D721Med (cell line): ENCODE measurements around the gene SDC1.

Experiments used
- DNase-seq: peaks from one replicate; pipeline ENCODE4 v3.0.0; 2011; ENCODE audit warnings: low spot score; ENCODE audit not compliant: insufficient read length
- FAIRE-seq: peaks from 2 replicates; lab custom pipeline; 2011; peaks lifted over from hg19 to GRCh38; lab: Jason Lieb, UNC
- TF ChIP-seq, protein P1 (sequence below): IDR thresholded peaks from 2 replicates; pipeline ENCODE4 v1.5.1; 2012; ENCODE audit warnings: mild to moderate bottlenecking, control low read depth; ENCODE audit not compliant: insufficient read depth; ENCODE audit errors: missing control alignments

SDC1 gene

DNA sequence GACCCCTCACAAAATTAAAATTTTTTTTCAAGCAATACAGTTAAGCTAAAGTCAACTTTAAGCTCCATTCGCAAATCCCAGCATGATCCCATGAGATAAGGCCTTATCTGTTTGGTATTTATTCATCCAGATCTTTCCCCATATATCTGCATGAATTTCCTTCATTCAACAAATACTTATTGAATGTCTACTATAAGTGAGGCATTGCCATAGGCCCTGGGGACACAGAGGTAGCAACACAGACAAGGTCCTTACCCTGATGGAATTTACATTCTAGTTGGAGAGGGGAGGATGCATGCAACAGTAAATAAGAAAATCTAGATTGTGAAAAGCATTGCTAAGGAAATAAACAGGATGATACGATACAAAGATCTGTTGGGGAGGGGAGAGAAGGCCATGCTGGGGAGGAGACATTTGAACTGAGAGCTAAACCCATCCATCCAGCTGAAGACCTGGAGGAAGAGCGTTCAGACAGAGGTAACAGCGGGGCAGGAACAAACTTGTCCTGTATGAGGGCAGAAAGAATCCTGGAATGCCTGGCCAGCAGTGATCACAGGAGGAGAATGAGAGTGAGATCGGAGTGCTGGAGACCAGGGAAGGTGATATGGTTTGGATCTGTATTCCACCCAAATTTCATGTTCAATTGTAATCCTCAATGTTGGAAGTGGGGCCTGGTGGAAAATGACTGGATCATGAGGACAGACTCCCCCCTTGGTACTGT, 71.6 kb downstream of the SDC1 start:
- TF ChIP-seq, protein P1, sequence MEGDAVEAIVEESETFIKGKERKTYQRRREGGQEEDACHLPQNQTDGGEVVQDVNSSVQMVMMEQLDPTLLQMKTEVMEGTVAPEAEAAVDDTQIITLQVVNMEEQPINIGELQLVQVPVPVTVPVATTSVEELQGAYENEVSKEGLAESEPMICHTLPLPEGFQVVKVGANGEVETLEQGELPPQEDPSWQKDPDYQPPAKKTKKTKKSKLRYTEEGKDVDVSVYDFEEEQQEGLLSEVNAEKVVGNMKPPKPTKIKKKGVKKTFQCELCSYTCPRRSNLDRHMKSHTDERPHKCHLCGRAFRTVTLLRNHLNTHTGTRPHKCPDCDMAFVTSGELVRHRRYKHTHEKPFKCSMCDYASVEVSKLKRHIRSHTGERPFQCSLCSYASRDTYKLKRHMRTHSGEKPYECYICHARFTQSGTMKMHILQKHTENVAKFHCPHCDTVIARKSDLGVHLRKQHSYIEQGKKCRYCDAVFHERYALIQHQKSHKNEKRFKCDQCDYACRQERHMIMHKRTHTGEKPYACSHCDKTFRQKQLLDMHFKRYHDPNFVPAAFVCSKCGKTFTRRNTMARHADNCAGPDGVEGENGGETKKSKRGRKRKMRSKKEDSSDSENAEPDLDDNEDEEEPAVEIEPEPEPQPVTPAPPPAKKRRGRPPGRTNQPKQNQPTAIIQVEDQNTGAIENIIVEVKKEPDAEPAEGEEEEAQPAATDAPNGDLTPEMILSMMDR, result no peak
- no peak for FAIRE-seq
- no peak for DNase-seq

DNA sequence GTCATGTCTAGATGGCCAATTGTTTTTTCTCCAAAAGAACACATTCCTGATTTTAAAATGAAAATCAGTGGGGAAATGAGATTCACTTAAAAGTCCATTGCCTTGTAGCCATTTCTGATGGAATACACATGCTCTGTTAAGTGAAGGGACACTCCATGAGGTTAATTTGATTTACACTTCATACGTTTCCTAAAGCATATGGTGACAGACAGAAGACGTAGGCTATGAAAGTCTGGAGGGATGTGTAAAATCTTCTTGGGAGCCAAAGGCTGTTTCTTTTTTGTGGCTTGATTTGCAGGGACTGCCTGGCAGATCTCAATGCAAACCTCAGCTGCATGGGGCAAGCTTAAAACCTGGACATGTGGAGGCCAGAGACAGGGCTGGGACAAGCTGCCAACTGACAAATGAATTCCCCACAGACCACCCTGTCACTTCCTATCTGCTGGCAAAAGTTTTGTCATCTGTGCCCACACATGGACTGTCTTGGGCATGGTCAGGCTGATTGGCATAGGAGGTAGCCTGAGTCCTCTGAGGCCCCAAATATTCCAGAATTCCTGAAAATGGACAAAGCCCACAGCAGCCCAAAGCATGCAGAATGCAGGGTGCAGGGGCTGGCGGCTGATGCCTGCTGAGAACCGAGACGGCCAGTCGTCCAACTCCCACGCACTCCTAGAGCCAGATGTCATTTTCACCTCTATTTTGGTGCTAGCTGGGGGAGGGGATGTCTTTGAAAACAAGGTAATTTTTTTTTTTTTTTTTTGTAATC, 73.9 kb downstream of the SDC1 start:
- DNase-seq, result no peak
- TF ChIP-seq, protein P1, result no peak
- FAIRE-seq, result no peak
